H1 (cell line): ENCODE results near the gene MCAT. TPM values are rescaled to one million over a fixed set of nuclear protein-coding genes. Genes with fewer than 3 reads are reported as not detected.

Source experiments
- CTCF ChIA-PET: fragments of 300-600 bp; sonication (Branson Sonifier 250); formaldehyde crosslinking; loops from one replicate; lab custom pipeline; 2021; ENCODE audit not compliant: partially characterized antibody; lab: Charles Lee
- POLR2A ChIA-PET: fragments of 300-600 bp; sonication (Branson Sonifier 250); formaldehyde crosslinking; loops from one replicate; lab custom pipeline; 2021; ENCODE audit warnings: inconsistent platforms; ENCODE audit not compliant: partially characterized antibody; lab: Charles Lee
- DNase-seq, 2 experiments: peaks; one replicate each; pipeline versions ENCODE4 v3.0.0 to v3.0.0-alpha.2; 2010 to 2022; ENCODE audit warnings: low spot score in 2 of 2, low read depth in 1 of 2, mixed read lengths in 1 of 2
- FAIRE-seq: peaks from 2 replicates; lab custom pipeline; 2011; peaks lifted over from hg19 to GRCh38; lab: Jason Lieb, UNC
- H2AFZ ChIP-seq: 2 replicates; pipeline ENCODE4 v1.8.1; 2012; ENCODE audit warnings: low read length, inconsistent platforms
- H2AK5ac ChIP-seq: 2 replicates; pipeline ENCODE4 v1.6.1; 2013; ENCODE audit warnings: low read depth, low read length
- H2BK120ac ChIP-seq: replicated peaks from 2 replicates; pipeline ENCODE3; 2013; ENCODE audit warnings: low read depth, low read length, inconsistent platforms
- H2BK12ac ChIP-seq: 2 replicates; pipeline ENCODE4 v1.6.1; 2013; ENCODE audit warnings: low read depth, low read length
- H2BK15ac ChIP-seq: 2 replicates; pipeline ENCODE4 v1.6.1; 2013; ENCODE audit warnings: low read length
- H2BK20ac ChIP-seq: 2 replicates; pipeline ENCODE4 v1.6.1; 2013; ENCODE audit warnings: low read length
- H2BK5ac ChIP-seq: 2 replicates; pipeline ENCODE4 v1.6.1; 2013; ENCODE audit warnings: low read depth, low read length
- H3K14ac ChIP-seq: 2 replicates; pipeline ENCODE4 v1.6.1; 2013; ENCODE audit warnings: inconsistent platforms; ENCODE audit not compliant: insufficient read length
- H3K18ac ChIP-seq: 2 replicates; pipeline ENCODE4 v1.6.1; 2013; ENCODE audit warnings: low read length; ENCODE audit errors: extremely low read depth
- H3K23ac ChIP-seq: 2 replicates; pipeline ENCODE4 v1.6.1; 2013; ENCODE audit warnings: inconsistent platforms; ENCODE audit not compliant: insufficient read length
- H3K23me2 ChIP-seq: 2 replicates; pipeline ENCODE4 v1.6.1; 2013; ENCODE audit warnings: low read depth, low read length
- H3K27ac ChIP-seq: 2 replicates; pipeline ENCODE4 v1.6.1; 2011; ENCODE audit warnings: low read depth, low read length, inconsistent platforms
- H3K27me3 ChIP-seq, 4 experiments: replicated peaks in 1 of 4; 1 replicate in 1 of 4; 2 replicates in 3 of 4; pipeline versions ENCODE4 v1.6.1 to v1.8.1; 2011 to 2013; ENCODE audit warnings: low read length in 3 of 4, mild to moderate bottlenecking in 3 of 4, inconsistent platforms in 2 of 4, mixed read lengths in 2 of 4, moderate library complexity in 1 of 4; ENCODE audit not compliant: control insufficient read depth in 3 of 4, insufficient read depth in 3 of 4; ENCODE audit errors: extremely low read depth in 1 of 4
- H3K36me3 ChIP-seq, 4 experiments: 2 replicates each; pipeline versions ENCODE4 v1.6.1 to v1.8.1; 2011 to 2013; ENCODE audit warnings: mild to moderate bottlenecking in 4 of 4, low read length in 3 of 4, moderate library complexity in 2 of 4, control low read depth in 1 of 4, inconsistent platforms in 1 of 4; ENCODE audit not compliant: insufficient read depth in 4 of 4, control insufficient read depth in 2 of 4
- H3K4ac ChIP-seq: replicated peaks from 2 replicates; pipeline ENCODE3; 2013; ENCODE audit warnings: low read length, low read depth, mixed read lengths, inconsistent platforms; ENCODE audit not compliant: insufficient read length
- H3K4me1 ChIP-seq, 4 experiments: replicated peaks in 1 of 4; 1 replicate in 1 of 4; 2 replicates in 3 of 4; pipeline versions ENCODE4 v1.6.1 to v1.8.1; 2011 to 2013; ENCODE audit warnings: low read length in 3 of 4, inconsistent platforms in 2 of 4, mixed read lengths in 1 of 4; ENCODE audit not compliant: insufficient read depth in 4 of 4, control insufficient read depth in 3 of 4
- H3K4me2 ChIP-seq, 2 experiments: 2 replicates each; pipeline versions ENCODE4 v1.6.1 to v1.8.1; 2011 to 2013; ENCODE audit warnings: low read depth in 2 of 2, low read length in 2 of 2, control low read depth in 1 of 2, inconsistent platforms in 1 of 2, mild to moderate bottlenecking in 1 of 2; ENCODE audit not compliant: insufficient read depth in 1 of 2
- H3K4me3 ChIP-seq, 4 experiments: fragments of 200-600, 300-600 bp in 1 of 4; sonication (generic), shearing (Covaris generic), sonication (Bioruptor Twin) in 1 of 4; 2 replicates each; pipeline versions ENCODE4 v1.5.1 to v1.8.1; 2011 to 2016; ENCODE audit warnings: low read length in 4 of 4, low read depth in 3 of 4, control low read depth in 2 of 4, inconsistent platforms in 2 of 4, mild to moderate bottlenecking in 2 of 4, mixed read lengths in 1 of 4, moderate library complexity in 1 of 4; ENCODE audit not compliant: insufficient read depth in 2 of 4; ENCODE audit errors: extremely low read depth in 1 of 4
- H3K56ac ChIP-seq: replicated peaks from 2 replicates; pipeline ENCODE3; 2013; ENCODE audit warnings: low read depth, mild to moderate bottlenecking, mixed read lengths, low read length, inconsistent platforms; ENCODE audit not compliant: insufficient read length
- H3K79me1 ChIP-seq: 2 replicates; pipeline ENCODE4 v1.6.1; 2013; ENCODE audit warnings: low read depth, low read length, control low read depth
- H3K79me2 ChIP-seq, 2 experiments: 2 replicates each; pipeline versions ENCODE4 v1.6.1 to v1.8.1; 2012 to 2013; ENCODE audit warnings: low read length in 2 of 2, mild to moderate bottlenecking in 2 of 2, inconsistent platforms in 1 of 2; ENCODE audit not compliant: insufficient read depth in 2 of 2, control insufficient read depth in 1 of 2
- H3K9ac ChIP-seq, 4 experiments: replicated peaks in 1 of 4; 1 replicate in 1 of 4; 2 replicates in 3 of 4; pipeline versions ENCODE4 v1.6.1 to v1.8.1; 2011 to 2013; ENCODE audit warnings: low read depth in 3 of 4, low read length in 3 of 4, control low read depth in 2 of 4, mild to moderate bottlenecking in 2 of 4, moderate library complexity in 2 of 4, inconsistent platforms in 1 of 4; ENCODE audit errors: extremely low read depth in 1 of 4
- H3K9me3 ChIP-seq, 2 experiments: 2 replicates each; pipeline versions ENCODE4 v1.6.1 to v1.8.1; 2012 to 2013; ENCODE audit warnings: mild to moderate bottlenecking in 2 of 2, moderate library complexity in 2 of 2, control low read depth in 1 of 2, inconsistent platforms in 1 of 2, low read depth in 1 of 2, low read length in 1 of 2, mixed read lengths in 1 of 2; ENCODE audit not compliant: insufficient read depth in 2 of 2
- H4K20me1 ChIP-seq, 2 experiments: replicated peaks in 1 of 2; 2 replicates each; pipeline versions ENCODE3 to v1.8.1; 2011 to 2013; ENCODE audit warnings: inconsistent platforms in 2 of 2, low read length in 2 of 2, mild to moderate bottlenecking in 1 of 2; ENCODE audit not compliant: insufficient read depth in 2 of 2, control insufficient read depth in 1 of 2
- H4K5ac ChIP-seq: 2 replicates; pipeline ENCODE4 v1.6.1; 2013; ENCODE audit warnings: low read length, low read depth, mixed read lengths, inconsistent platforms; ENCODE audit not compliant: insufficient read length
- H4K8ac ChIP-seq: 2 replicates; pipeline ENCODE4 v1.8.0; 2013; ENCODE audit warnings: mild to moderate bottlenecking, moderate library complexity, low read length, inconsistent platforms; ENCODE audit not compliant: insufficient read depth; ENCODE audit errors: extremely low read depth
- H4K91ac ChIP-seq: replicated peaks from 2 replicates; pipeline ENCODE3; 2013; ENCODE audit warnings: low read length, mixed read lengths, inconsistent platforms; ENCODE audit not compliant: insufficient read length
- ASH2L ChIP-seq: fragments of 200-600, 300-600 bp; sonication (generic); IDR thresholded peaks from one replicate; pipeline ENCODE4 v1.7.1; 2017; ENCODE audit warnings: low read length
- BRCA1 ChIP-seq: IDR thresholded peaks from 2 replicates; pipeline ENCODE4 v1.6.1; 2012; ENCODE audit warnings: low read depth, low read length, improper control_type of control experiment
- CEBPB ChIP-seq: IDR thresholded peaks from 2 replicates; pipeline ENCODE4 v1.6.1; 2012; ENCODE audit warnings: low read depth, low read length
- CREB1 ChIP-seq: IDR thresholded peaks from 2 replicates; pipeline ENCODE4 v1.6.1; 2012; ENCODE audit warnings: inconsistent platforms
- JUN ChIP-seq: IDR thresholded peaks from 2 replicates; pipeline ENCODE4 v1.6.1; 2011; ENCODE audit warnings: low read depth, mild to moderate bottlenecking, improper control_type of control experiment, low read length
- NANOG ChIP-seq: IDR thresholded peaks from 2 replicates; pipeline ENCODE4 v1.6.1; 2011; ENCODE audit warnings: low read length, low read depth, mild to moderate bottlenecking, inconsistent platforms; ENCODE audit not compliant: insufficient read depth, poor library complexity, severe bottlenecking
- PHF8 ChIP-seq: fragments of 200-600 bp; sonication (generic); conservative IDR thresholded peaks from 2 replicates; pipeline ENCODE4 v1.7.1; 2012; ENCODE audit warnings: low read depth, mild to moderate bottlenecking, inconsistent platforms, low read length, moderate library complexity
- SP1 ChIP-seq: IDR thresholded peaks from 2 replicates; pipeline ENCODE4 v1.6.1; 2011; ENCODE audit warnings: low read depth, low read length
- YY1 ChIP-seq: IDR thresholded peaks from 2 replicates; pipeline ENCODE4 v1.6.1; 2011; ENCODE audit warnings: low read depth, mild to moderate bottlenecking, low read length
- WGBS, 2 experiments: shearing (Covaris generic) in 1 of 2; methylation state at CpG; one replicate each; pipeline versions ENCODE4 v1.1.6 to v1.1.7; 2013 to 2015; ENCODE audit warnings: low lambda C conversion rate in 2 of 2, mixed read lengths in 2 of 2, inconsistent platforms in 1 of 2, low coverage in 1 of 2, missing lambda C conversion rate in 1 of 2; ENCODE audit not compliant: insufficient replicate concordance in 2 of 2, insufficient coverage in 1 of 2, insufficient read length in 1 of 2; ENCODE audit errors: extremely low coverage in 1 of 2, missing lambda C conversion rate in 1 of 2; 5-methylcytosine and 5-hydroxymethylcytosine counted together
- polyA plus RNA-seq, 7 experiments: library from polyadenylated mRNA; depleted of rRNA in 3 of 7; stranded (reverse) in 5 of 7; unstranded in 2 of 7; fragments of >200 nt in 5 of 7; fragments of 200-250 nt in 2 of 7; gene quantifications; 1 replicate in 5 of 7; 2 replicates in 1 of 7; 4 replicates in 1 of 7; pipeline versions ENCODE4 v1.2.1 to v1.2.3, GENCODE V29; 2011 to 2013; ENCODE audit warnings: missing spikeins in 2 of 7, mixed read lengths in 2 of 7
- total RNA-seq: library from RNA; stranded (reverse); fragmentation: NEBNext Ultra II Directional; extraction: Animal tissue kit (Norgen Biotek cat#: 25700); gene quantifications from 2 replicates; pipeline ENCODE4 v1.2.1, GENCODE V29; 2021
- TF ChIP-seq, protein P1 (sequence below): IDR thresholded peaks from 2 replicates; pipeline ENCODE4 v1.6.1; 2011; ENCODE audit warnings: low read depth, mild to moderate bottlenecking, low read length; ENCODE audit not compliant: insufficient read depth

MCAT gene
- total and polyA plus RNA-seq, 2 of the 8 experiments (the other 6 are each of a cell fraction or from before 2014, with no cell fraction given): 15.8 to 17.4 TPM

DNA sequence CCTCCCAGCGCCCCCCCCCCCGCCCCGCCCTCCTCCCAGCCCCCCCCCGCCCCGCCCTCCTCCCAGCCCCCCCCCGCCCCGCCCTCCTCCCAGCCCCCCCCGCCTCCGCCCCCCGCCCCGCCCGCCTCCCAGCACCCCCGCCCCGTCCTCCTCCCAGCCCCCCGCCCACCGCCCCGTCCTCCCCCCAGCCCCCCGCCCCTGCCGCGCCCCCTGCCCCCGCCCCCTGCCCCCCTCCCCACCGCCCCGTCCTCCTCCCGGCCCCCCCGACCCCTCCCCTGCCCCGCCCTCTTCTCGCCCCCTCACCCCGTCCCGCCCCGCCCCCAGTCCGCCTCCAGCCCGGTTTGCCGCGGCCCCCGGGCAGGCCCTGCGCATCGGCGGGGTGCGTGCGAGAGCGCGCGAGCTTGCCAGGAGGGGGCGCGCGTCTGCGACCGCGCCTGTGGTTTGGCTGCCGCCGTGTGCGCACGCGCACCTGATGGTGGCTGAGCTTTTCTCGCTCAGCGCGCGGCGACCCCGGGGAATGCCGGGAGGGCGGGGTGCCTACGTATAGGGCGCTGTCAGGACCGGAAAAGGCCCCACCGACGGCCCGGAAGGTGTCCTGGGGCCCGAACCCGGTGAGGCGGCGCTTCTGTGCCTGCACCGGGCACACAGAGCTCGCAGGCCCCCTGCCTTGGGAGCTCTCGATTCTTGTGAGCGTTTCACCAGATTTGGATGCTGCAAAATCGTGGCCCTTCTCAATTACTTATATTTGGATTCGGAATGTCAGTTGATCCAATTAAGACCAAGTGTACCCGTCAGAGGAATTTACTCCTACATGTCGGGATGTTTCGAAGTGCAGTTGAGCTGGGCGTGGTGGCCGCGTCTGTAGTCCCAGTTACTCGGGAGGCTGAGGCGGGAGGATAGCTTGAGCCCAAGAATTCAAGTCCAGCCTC lies 44.2 kb upstream of the MCAT start:
- POLR2A ChIA-PET: interaction anchor here (0.5 to 1.6 kb wide), 9 partner anchors 10 to 261 kb away, joined by 3 to 14 read pairs (median 3); partner anchors contain the start of genes BIK, MCAT and TSPO
- FAIRE-seq (no peak), DNase-seq (peak; percentile 87 to 96)
- Histone ChIP-seq H3K4me1 (peaks cover 0 to 14% (median 5%) of the 10 kb centered on the region in 4 experiments; a peak in 4 of 7 replicates), H3K79me2 (peaks cover 0 to 32% of the 10 kb centered on the region in 2 experiments; a peak in 3 of 4 replicates), H3K14ac (no peak overlapping the region), H3K23me2 (peaks cover 7% of the 10 kb centered on the region; the same call in 1 of the 2 replicates), H3K4me2 (peak overlapping the region; percentile 53 to 78), H2BK120ac (no peak overlapping the region), H2BK20ac (no peak overlapping the region), H4K91ac (no peak overlapping the region), H4K20me1 (peaks cover 0 to 11% of the 10 kb centered on the region in 2 experiments), H3K27ac (peak overlapping the region; percentile 53; the same call in 1 of the 2 replicates), H3K36me3 (peaks cover 1 to 3% (median 2%) of the 10 kb centered on the region in 4 experiments; a peak in 4 of 8 replicates), H3K4me3 (peak overlapping the region; percentile 34 to 62 (median 40); a peak in 7 of 8 replicates), H3K23ac (no peak overlapping the region), H3K56ac (no peak overlapping the region), H3K9ac (peak overlapping the region in 1 of 4 experiments; percentile 8; a peak in 1 of 7 replicates), H3K9me3 (no peaks in the 10 kb centered on the region), H4K5ac (peak overlapping the region; percentile 69), H2BK15ac (no peak overlapping the region), H3K79me1 (peaks cover 10% of the 10 kb centered on the region; the same call in 1 of the 2 replicates), H2BK12ac (no peak overlapping the region), H3K18ac (no peak overlapping the region; the same call in 1 of the 2 replicates), H4K8ac (peak overlapping the region; percentile 39; the same call in 1 of the 2 replicates), H2BK5ac (no peak overlapping the region; the same call in 1 of the 2 replicates), H2AK5ac (no peak overlapping the region), H3K27me3 (no peaks in the 10 kb centered on the region; a peak in 1 of 7 replicates), H3K4ac (peak overlapping the region; percentile 19), H2AFZ (peak overlapping the region; percentile 86; the same call in 1 of the 2 replicates)
- CTCF ChIA-PET: interaction anchor here (0.7 to 12.4 kb wide), 14 partner anchors 8 to 82 kb away, joined by 3 to 104 read pairs (median 3); no protein-coding TSS in a partner anchor
- 14% methylated on average over 43 of the region's 86 CpGs; no CpG with 5 or more reads in 1 of the 2 experiments for WGBS, 2 experiments
- TF ChIP-seq PHF8: peak; percentile 62; the same call in 1 of the 2 replicates
- peak; percentile 71; the same call in 1 of the 2 replicates for TF ChIP-seq CREB1
- no peak for TF ChIP-seq CEBPB
- TF ChIP-seq NANOG: no peak
- TF ChIP-seq, protein P1, sequence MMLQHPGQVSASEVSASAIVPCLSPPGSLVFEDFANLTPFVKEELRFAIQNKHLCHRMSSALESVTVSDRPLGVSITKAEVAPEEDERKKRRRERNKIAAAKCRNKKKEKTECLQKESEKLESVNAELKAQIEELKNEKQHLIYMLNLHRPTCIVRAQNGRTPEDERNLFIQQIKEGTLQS: no peak
- no peak for TF ChIP-seq YY1
- no peak for TF ChIP-seq BRCA1
- TF ChIP-seq SP1: no peak
- no peak for TF ChIP-seq JUN
- peak; percentile 70 for TF ChIP-seq ASH2L
